Neuronal stem cell (in vitro differentiated cells): ENCODE measurements around the gene FAM168A.

Experiments used
- DNase-seq: peaks from one replicate; pipeline ENCODE4 v3.0.0-alpha.2; 2013; ENCODE audit warnings: low spot score
- H2AFZ ChIP-seq: one replicate; pipeline ENCODE4 v1.6.1; 2013; ENCODE audit warnings: mild to moderate bottlenecking, low read length, inconsistent platforms
- H2AK5ac ChIP-seq: 2 replicates; pipeline ENCODE4 v1.6.1; 2013; ENCODE audit warnings: low read depth, mild to moderate bottlenecking, inconsistent platforms, low read length, moderate library complexity, mixed read lengths
- H2BK120ac ChIP-seq: 2 replicates; pipeline ENCODE4 v1.6.1; 2013; ENCODE audit warnings: low read depth, mild to moderate bottlenecking, inconsistent platforms, low read length, moderate library complexity, mixed read lengths
- H2BK12ac ChIP-seq: one replicate; pipeline ENCODE4 v1.6.1; 2013; ENCODE audit warnings: low read length, inconsistent platforms
- H2BK15ac ChIP-seq: 2 replicates; pipeline ENCODE4 v1.6.1; 2013; ENCODE audit warnings: mild to moderate bottlenecking, low read length, inconsistent platforms, mixed read lengths
- H2BK5ac ChIP-seq: one replicate; pipeline ENCODE4 v1.6.1; 2013; ENCODE audit warnings: inconsistent platforms, mild to moderate bottlenecking, low read length, moderate library complexity
- H3K14ac ChIP-seq: one replicate; pipeline ENCODE4 v1.6.1; 2013; ENCODE audit warnings: low read length, inconsistent platforms
- H3K18ac ChIP-seq: 2 replicates; pipeline ENCODE4 v1.6.1; 2013; ENCODE audit warnings: low read length, inconsistent platforms
- H3K23ac ChIP-seq: 2 replicates; pipeline ENCODE4 v1.6.1; 2013; ENCODE audit warnings: low read depth, mild to moderate bottlenecking, mixed read lengths, low read length, inconsistent platforms; ENCODE audit not compliant: poor library complexity
- H3K27ac ChIP-seq: replicated peaks from 3 replicates; pipeline ENCODE4 v1.5.1; 2013; ENCODE audit warnings: low read length, inconsistent platforms
- H3K27me3 ChIP-seq, 3 experiments: 2 replicates each; pipeline ENCODE4 v1.6.1; 2013; ENCODE audit warnings: low read length in 3 of 3, mild to moderate bottlenecking in 2 of 3, inconsistent platforms in 1 of 3, low read depth in 1 of 3, mixed read lengths in 1 of 3, moderate library complexity in 1 of 3; ENCODE audit not compliant: control insufficient read depth in 3 of 3, insufficient read depth in 3 of 3
- H3K36me3 ChIP-seq, 2 donors: replicated peaks in 1 of 2; 2 replicates each; pipeline ENCODE4 v1.6.1; 2013; ENCODE audit warnings: low read length in 2 of 2; ENCODE audit not compliant: control insufficient read depth in 2 of 2, insufficient read depth in 2 of 2
- H3K4ac ChIP-seq: 2 replicates; pipeline ENCODE4 v1.6.1; 2013; ENCODE audit warnings: inconsistent platforms, mild to moderate bottlenecking, low read length, moderate library complexity
- H3K4me1 ChIP-seq, 2 donors: 1 replicate in 1 of 2; 2 replicates in 1 of 2; pipeline ENCODE4 v1.6.1; 2013; ENCODE audit warnings: low read length in 2 of 2, low read depth in 1 of 2; ENCODE audit not compliant: control insufficient read depth in 2 of 2, insufficient read depth in 1 of 2
- H3K4me2 ChIP-seq: one replicate; pipeline ENCODE4 v1.6.1; 2013; ENCODE audit warnings: mild to moderate bottlenecking, low read length, inconsistent platforms; ENCODE audit not compliant: insufficient read depth, poor library complexity, severe bottlenecking
- H3K4me3 ChIP-seq, 2 donors: 2 replicates each; pipeline ENCODE4 v1.5.1; 2013; ENCODE audit warnings: low read length in 2 of 2, mild to moderate bottlenecking in 2 of 2, inconsistent platforms in 1 of 2, moderate library complexity in 1 of 2
- H3K79me1 ChIP-seq: one replicate; pipeline ENCODE4 v1.6.1; 2013; ENCODE audit warnings: low read depth, mild to moderate bottlenecking, inconsistent platforms, low read length, moderate library complexity
- H3K9ac ChIP-seq: one replicate; pipeline ENCODE4 v1.6.1; 2013; ENCODE audit warnings: mild to moderate bottlenecking, low read depth, low read length, inconsistent platforms; ENCODE audit not compliant: poor library complexity
- H3K9me3 ChIP-seq, 2 donors: replicated peaks in 1 of 2; 2 replicates each; pipeline versions ENCODE3 to v1.6.1; 2013; ENCODE audit warnings: low read length in 2 of 2, mild to moderate bottlenecking in 2 of 2, inconsistent platforms in 1 of 2, low read depth in 1 of 2, mixed read lengths in 1 of 2, moderate library complexity in 1 of 2; ENCODE audit not compliant: control insufficient read depth in 2 of 2, insufficient read depth in 1 of 2
- H4K8ac ChIP-seq: one replicate; pipeline ENCODE4 v1.6.1; 2013; ENCODE audit warnings: low read depth, mild to moderate bottlenecking, inconsistent platforms, low read length, moderate library complexity
- H4K91ac ChIP-seq: one replicate; pipeline ENCODE4 v1.6.1; 2013; ENCODE audit warnings: low read length, low read depth, mild to moderate bottlenecking, inconsistent platforms; ENCODE audit not compliant: poor library complexity
- WGBS, 2 donors: extraction: QIAGEN DNeasy Blood & Tissue Kit; methylation state at CpG; one replicate each; pipeline ENCODE4 v1.1.7; 2013; ENCODE audit warnings: missing lambda C conversion rate in 2 of 2, mixed read lengths in 1 of 2; ENCODE audit not compliant: insufficient read length in 2 of 2, insufficient replicate concordance in 1 of 2; ENCODE audit errors: extremely low coverage in 2 of 2; 5-methylcytosine and 5-hydroxymethylcytosine counted together

The FAM168A gene

GRCh38 chr11:73426219-73426850 is 171.6 kb downstream of the FAM168A start:
- Histone ChIP-seq H3K18ac (no peak overlapping the region), H2BK5ac (no peak overlapping the region), H3K9me3 (no peaks in the 10 kb centered on the region), H3K14ac (no peak overlapping the region), H3K36me3 (peaks cover 0 to 12% of the 10 kb centered on the region in 2 donors), H2AFZ (no peak overlapping the region), H2BK120ac (no peak overlapping the region), H2BK15ac (no peak overlapping the region), H2AK5ac (no peak overlapping the region), H3K9ac (no peak overlapping the region), H3K23ac (no peak overlapping the region), H4K8ac (no peak overlapping the region), H3K4ac (no peak overlapping the region), H3K27ac (no peak overlapping the region), H4K91ac (no peak overlapping the region), H3K27me3 (no peaks in the 10 kb centered on the region), H3K4me2 (no peak overlapping the region), H3K79me1 (no peaks in the 10 kb centered on the region), H3K4me3 (no peak overlapping the region), H2BK12ac (no peak overlapping the region), H3K4me1 (peaks cover 3 to 6% of the 10 kb centered on the region in 2 donors)
- no CpG with 5 or more reads among the region's 2 CpGs for WGBS, 2 donors
- no peak for DNase-seq

GRCh38 chr11:73425108-73425507 is 172.8 kb downstream of the FAM168A start:
- Histone ChIP-seq H3K9me3 (no peaks in the 10 kb centered on the region), H3K9ac (no peak overlapping the region), H3K4me2 (no peak overlapping the region), H3K36me3 (peaks cover 0 to 8% of the 10 kb centered on the region in 2 donors), H3K4me3 (no peak overlapping the region), H2BK15ac (no peak overlapping the region), H2BK120ac (no peak overlapping the region), H3K23ac (no peak overlapping the region), H2AK5ac (no peak overlapping the region), H2BK12ac (no peak overlapping the region), H3K18ac (no peak overlapping the region), H2AFZ (no peak overlapping the region), H3K4ac (no peak overlapping the region), H4K91ac (no peak overlapping the region), H3K14ac (no peak overlapping the region), H3K4me1 (peaks cover 3 to 10% of the 10 kb centered on the region in 2 donors), H3K79me1 (no peaks in the 10 kb centered on the region), H3K27ac (no peak overlapping the region), H3K27me3 (no peaks in the 10 kb centered on the region), H2BK5ac (no peak overlapping the region), H4K8ac (no peak overlapping the region)
- WGBS, 2 donors, result no CpG with 5 or more reads among the region's 1 CpG
- DNase-seq, result no peak

- Histone ChIP-seq H3K18ac (no peak overlapping the region), H3K9ac (no peak overlapping the region), H3K79me1 (no peaks in the 10 kb centered on the region), H3K27me3 (no peaks in the 10 kb centered on the region), H2BK120ac (no peak overlapping the region), H4K8ac (no peak overlapping the region), H3K4me1 (peaks cover 3 to 8% of the 10 kb centered on the region in 2 donors), H3K36me3 (peaks cover 0 to 12% of the 10 kb centered on the region in 2 donors), H3K4me3 (no peak overlapping the region), H3K27ac (no peak overlapping the region), H3K14ac (no peak overlapping the region), H2BK15ac (no peak overlapping the region), H2AK5ac (no peak overlapping the region), H3K23ac (no peak overlapping the region), H3K4ac (no peak overlapping the region), H2BK5ac (no peak overlapping the region), H3K4me2 (no peak overlapping the region), H2BK12ac (no peak overlapping the region), H3K9me3 (no peaks in the 10 kb centered on the region), H4K91ac (no peak overlapping the region), H2AFZ (no peak overlapping the region)
- no peak for DNase-seq
- no CpG with 5 or more reads among the region's 3 CpGs for WGBS, 2 donors
These were observed 174.4 kb downstream of the FAM168A start for GRCh38 chr11:73423506-73423905.

- no peak overlapping the region for H3K14ac ChIP-seq
- no CpG with 5 or more reads among the region's 4 CpGs for WGBS, 2 donors
- H4K91ac ChIP-seq, result no peak overlapping the region
- H3K27me3 ChIP-seq, result no peaks in the 10 kb centered on the region
- peaks cover 3 to 18% of the 10 kb centered on the region in 2 donors for H3K36me3 ChIP-seq
- H3K4ac ChIP-seq, result no peak overlapping the region
- H2BK5ac ChIP-seq, result no peak overlapping the region
- H2BK120ac ChIP-seq, result no peak overlapping the region
- no peak overlapping the region for H3K27ac ChIP-seq
- no peak overlapping the region for H3K4me2 ChIP-seq
- H4K8ac ChIP-seq, result no peak overlapping the region
- H3K4me3 ChIP-seq, result no peak overlapping the region
- H3K9ac ChIP-seq, result no peak overlapping the region
- no peak overlapping the region for H2BK15ac ChIP-seq
- H3K79me1 ChIP-seq, result no peaks in the 10 kb centered on the region
- H2AFZ ChIP-seq, result no peak overlapping the region
- DNase-seq, result no peak
- no peak overlapping the region for H3K18ac ChIP-seq
- peaks cover 3 to 8% of the 10 kb centered on the region in 2 donors for H3K4me1 ChIP-seq
- H3K9me3 ChIP-seq, result no peaks in the 10 kb centered on the region
- no peak overlapping the region for H3K23ac ChIP-seq
- no peak overlapping the region for H2AK5ac ChIP-seq
- H2BK12ac ChIP-seq, result no peak overlapping the region
These were observed 175.0 kb downstream of the FAM168A start for GRCh38 chr11:73422886-73423285.
